Testis (tissue), 3 donors: ENCODE measurements around the gene MCF2L. TPM values are rescaled to one million over a fixed set of nuclear protein-coding genes. Genes with fewer than 3 reads are reported as not detected.

Experiments
- DNase-seq: peaks from one replicate; pipeline ENCODE4 v3.0.0-alpha.2; 2019
- H3K27ac ChIP-seq, 2 donors: fragments of 200-600 bp; sonication (generic); one replicate each; pipeline ENCODE4 v1.5.1; 2019
- H3K27me3 ChIP-seq: fragments of 200-600 bp; sonication (generic); one replicate; pipeline ENCODE4 v1.5.1; 2019
- H3K36me3 ChIP-seq: fragments of 200-600 bp; sonication (generic); one replicate; pipeline ENCODE4 v1.5.1; 2017; ENCODE audit warnings: low read depth; ENCODE audit errors: missing control alignments
- H3K4me1 ChIP-seq: fragments of 200-600 bp; sonication (generic); one replicate; pipeline ENCODE4 v1.5.1; 2019
- H3K4me3 ChIP-seq, 2 donors: fragments of 200-600 bp; sonication (generic); one replicate each; pipeline ENCODE4 v1.5.1; 2017 to 2019
- H3K9me3 ChIP-seq: fragments of 200-600 bp; sonication (generic); one replicate; pipeline ENCODE4 v1.5.1; 2017
- POLR2A ChIP-seq: fragments of 450-650 bp; IDR thresholded peaks from one replicate; pipeline ENCODE4 v1.6.1; 2017; ENCODE audit warnings: antibody characterized with exemption, mild to moderate bottlenecking, moderate library complexity
- WGBS, 2 donors: methylation state at CpG; one replicate each; pipeline ENCODE4 v1.1.5; 2018; 5-methylcytosine and 5-hydroxymethylcytosine counted together
- intact Hi-C: fragments of 100-400 bp; cut with DNase I; formaldehyde crosslinking; loops from one replicate; pipeline ENCODE4 v1.15.1; 2023; ENCODE audit warnings: low total_unique reads
- polyA plus RNA-seq: library from polyadenylated mRNA; stranded (reverse); fragments of 350-450 nt; fragmentation: Illumina TruSeq; extraction: RNeasy Lipid Tissue Mini Kit (QIAGEN cat#74804); gene quantifications from one replicate; pipeline ENCODE4 v1.2.3, GENCODE V29; 2014; ENCODE audit warnings: low read depth, low replicate concordance; ENCODE audit not compliant: insufficient read depth
- total RNA-seq, 2 donors: library from RNA; depleted of rRNA; stranded (reverse); fragments of >200 nt; gene quantifications; one replicate each; pipeline ENCODE4 v1.2.3, GENCODE V29; 2016
- TF ChIP-seq, protein P1 (sequence below), 3 experiments: fragments of 450-650 bp in 2 of 3; fragments of 200-600 bp in 1 of 3; sonication (generic) in 1 of 3; IDR thresholded peaks; one replicate each; pipeline ENCODE4 v1.5.1; 2016 to 2019; ENCODE audit warnings: antibody characterized with exemption in 3 of 3, mild to moderate bottlenecking in 2 of 3, moderate library complexity in 1 of 3

MCF2L gene
- total and polyA plus RNA-seq, 3 donors from 2014 or later: 5.0 to 17.6 (median 14.6) TPM

- TF ChIP-seq, protein P1, sequence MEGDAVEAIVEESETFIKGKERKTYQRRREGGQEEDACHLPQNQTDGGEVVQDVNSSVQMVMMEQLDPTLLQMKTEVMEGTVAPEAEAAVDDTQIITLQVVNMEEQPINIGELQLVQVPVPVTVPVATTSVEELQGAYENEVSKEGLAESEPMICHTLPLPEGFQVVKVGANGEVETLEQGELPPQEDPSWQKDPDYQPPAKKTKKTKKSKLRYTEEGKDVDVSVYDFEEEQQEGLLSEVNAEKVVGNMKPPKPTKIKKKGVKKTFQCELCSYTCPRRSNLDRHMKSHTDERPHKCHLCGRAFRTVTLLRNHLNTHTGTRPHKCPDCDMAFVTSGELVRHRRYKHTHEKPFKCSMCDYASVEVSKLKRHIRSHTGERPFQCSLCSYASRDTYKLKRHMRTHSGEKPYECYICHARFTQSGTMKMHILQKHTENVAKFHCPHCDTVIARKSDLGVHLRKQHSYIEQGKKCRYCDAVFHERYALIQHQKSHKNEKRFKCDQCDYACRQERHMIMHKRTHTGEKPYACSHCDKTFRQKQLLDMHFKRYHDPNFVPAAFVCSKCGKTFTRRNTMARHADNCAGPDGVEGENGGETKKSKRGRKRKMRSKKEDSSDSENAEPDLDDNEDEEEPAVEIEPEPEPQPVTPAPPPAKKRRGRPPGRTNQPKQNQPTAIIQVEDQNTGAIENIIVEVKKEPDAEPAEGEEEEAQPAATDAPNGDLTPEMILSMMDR (IDR thresholded peaks at IDR 0.05): no peak
- TF ChIP-seq POLR2A: no peak
- H3K9me3 ChIP-seq: no peaks in the 10 kb centered on the region
- H3K36me3 ChIP-seq: no peaks in the 10 kb centered on the region
- WGBS, 2 donors: 92 to 93% methylated on average over 31 of the region's 31 CpGs
- H3K4me3 ChIP-seq: no peak overlapping the region
- no peaks in the 10 kb centered on the region for H3K27me3 ChIP-seq
- peaks cover 6% of the 10 kb centered on the region for H3K4me1 ChIP-seq
- intact Hi-C loops: no loop called here
- H3K27ac ChIP-seq: no peak overlapping the region
- no peak for DNase-seq
Observed at GRCh38 chr13:113047587-113047986, 78.6 kb downstream of the MCF2L start.

DNA sequence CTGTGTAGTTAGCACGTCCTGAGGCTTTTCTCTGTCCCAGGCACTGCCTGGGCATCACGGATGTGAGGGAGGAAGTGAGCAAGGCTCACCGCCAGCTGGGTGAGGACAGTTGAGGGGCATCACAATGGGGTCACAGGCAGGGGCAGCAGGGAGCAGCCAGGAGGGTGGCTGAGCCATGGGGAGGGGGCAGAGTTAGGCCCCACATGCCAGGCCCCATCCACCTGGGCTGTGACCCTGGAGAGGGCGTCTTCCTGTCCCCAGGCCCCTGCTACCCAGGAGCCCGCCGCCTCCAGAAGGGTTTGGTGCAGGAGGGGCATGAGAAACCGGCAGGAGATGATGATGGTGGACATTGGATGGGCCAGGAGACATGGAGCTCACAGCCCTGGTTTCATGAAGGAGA lies 79.8 kb downstream of the MCF2L start:
- WGBS, 2 donors: 75 to 87% methylated on average over 6 to 7 of the region's 7 CpGs

DNA sequence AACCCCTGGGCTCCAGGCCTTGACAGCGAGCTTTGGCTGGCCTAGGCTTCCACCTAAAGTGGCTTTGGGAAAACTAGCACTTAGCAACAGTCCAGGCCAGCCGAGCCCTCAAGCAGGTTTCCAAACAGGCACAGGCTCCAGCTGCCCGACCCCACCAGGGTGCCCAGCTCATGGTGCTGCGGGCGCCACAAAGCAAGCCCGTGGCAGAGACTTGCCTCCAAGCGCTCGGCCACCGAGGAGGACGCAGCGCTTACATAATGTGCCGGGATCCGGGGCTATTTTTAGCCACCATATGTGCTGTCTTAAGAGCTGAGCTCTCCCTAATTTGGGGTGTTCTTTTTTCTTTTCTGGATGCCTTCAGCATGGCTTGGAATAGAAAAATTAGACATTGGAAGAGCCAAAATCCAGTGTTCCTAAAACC lies 80.5 kb downstream of the MCF2L start:
- Histone ChIP-seq H3K4me1 (peaks cover 6% of the 10 kb centered on the region), H3K27me3 (no peaks in the 10 kb centered on the region), H3K36me3 (no peaks in the 10 kb centered on the region), H3K9me3 (no peaks in the 10 kb centered on the region), H3K4me3 (no peak overlapping the region), H3K27ac (no peak overlapping the region)
- peak; percentile 65 for DNase-seq
- WGBS, 2 donors: 57% methylated on average over 13 of the region's 13 CpGs
- TF ChIP-seq, protein P1 (IDR thresholded peaks at IDR 0.05): no peak
- TF ChIP-seq POLR2A: no peak
- intact Hi-C loops: no loop called here

More for the DNA sequence above, 79.8 kb downstream of the MCF2L start:
- TF ChIP-seq, protein P1 (IDR thresholded peaks at IDR 0.05): no peak
- TF ChIP-seq POLR2A: no peak
- Histone ChIP-seq H3K27ac (no peak overlapping the region), H3K27me3 (no peaks in the 10 kb centered on the region), H3K36me3 (no peaks in the 10 kb centered on the region), H3K4me1 (peaks cover 6% of the 10 kb centered on the region), H3K4me3 (no peak overlapping the region), H3K9me3 (no peaks in the 10 kb centered on the region)
- no peak for DNase-seq
- intact Hi-C loops: no loop called here

DNA sequence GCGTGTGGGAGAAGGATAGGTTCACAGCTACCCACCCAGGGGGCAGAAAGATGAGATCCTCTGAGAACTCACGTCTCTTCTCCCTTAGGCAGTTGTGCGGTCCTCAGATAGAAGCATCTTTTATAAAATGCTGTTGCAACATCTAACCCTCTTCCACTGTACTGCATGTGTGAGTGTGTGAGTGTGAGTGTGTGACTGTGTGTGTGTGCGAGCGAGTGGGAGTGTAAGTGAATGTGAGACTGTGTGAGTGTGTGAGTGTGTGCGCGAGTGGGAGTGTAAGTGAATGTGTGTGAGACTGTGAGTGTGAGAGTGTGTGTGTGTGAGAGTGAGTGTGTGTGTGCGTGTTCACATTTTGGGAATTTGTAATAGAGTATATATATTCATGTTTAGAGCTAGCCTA lies 81.0 kb downstream of the MCF2L start:
- H3K27ac ChIP-seq: no peak overlapping the region
- intact Hi-C loops: no loop called here

More for the DNA sequence above, 81.0 kb downstream of the MCF2L start:
- peaks cover 6% of the 10 kb centered on the region for H3K4me1 ChIP-seq
- no peaks in the 10 kb centered on the region for H3K9me3 ChIP-seq
- DNase-seq: no peak
- H3K27me3 ChIP-seq: no peaks in the 10 kb centered on the region
- 47 to 48% methylated on average over 8 of the region's 8 CpGs for WGBS, 2 donors
- no peaks in the 10 kb centered on the region for H3K36me3 ChIP-seq
- no peak overlapping the region for H3K4me3 ChIP-seq
- TF ChIP-seq, protein P1 (IDR thresholded peaks at IDR 0.05): no peak
- no peak for TF ChIP-seq POLR2A
